RWPE1 (cell line): ENCODE results near the gene SNX12.

Experiments
- CTCF ChIA-PET: fragments of 350-600 bp; sonication (Branson Sonifier 250); formaldehyde crosslinking; extraction: SDS; loops from one replicate; lab custom pipeline; 2021; lab: Yijun Ruan, JAX
- POLR2A ChIA-PET: fragments of 400-600 bp; formaldehyde crosslinking; extraction: SDS; loops from one replicate; lab custom pipeline; 2020; ENCODE audit warnings: antibody characterized with exemption; ENCODE audit not compliant: low non-redundant PET; lab: Yijun Ruan, JAX
- DNase-seq: peaks from one replicate; pipeline ENCODE4 v3.0.0; 2012; ENCODE audit warnings: low spot score
- H3K27ac ChIP-seq: fragments of 450-650 bp; 2 replicates; pipeline ENCODE4 v1.5.1; 2017
- CTCF ChIP-seq: fragments of 450-650 bp; conservative IDR thresholded peaks from 2 replicates; pipeline ENCODE4 v1.5.1; 2017; ENCODE audit warnings: low read depth, mild to moderate bottlenecking

Gene SNX12

GRCh38 chrX:71107245-71107644 lies 39.1 kb upstream of the SNX12 start:
- DNase-seq = no peak
- CTCF ChIA-PET = no interaction called here
- no peak overlapping the region for H3K27ac ChIP-seq

DNA sequence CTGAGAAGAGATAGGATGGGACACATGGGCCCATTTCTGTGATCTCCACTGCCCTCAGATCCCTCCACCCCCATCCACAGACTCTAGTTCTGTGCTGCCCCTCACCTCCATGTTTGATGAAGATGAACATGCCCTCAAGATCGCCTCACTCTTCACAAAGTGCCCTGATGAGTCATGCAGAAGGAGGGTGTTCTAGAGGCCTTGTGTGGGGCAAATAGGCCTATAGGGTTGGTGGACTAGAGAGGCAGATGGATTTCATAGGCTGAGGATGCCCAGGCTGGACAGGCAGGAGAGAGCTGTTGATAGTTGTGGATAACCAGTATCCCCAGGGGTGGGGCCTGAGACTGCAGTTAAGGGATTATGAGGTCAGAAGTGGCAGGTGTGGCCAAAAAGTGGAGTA lies 38.3 kb upstream of the SNX12 start, which contains the start of gene CXorf65:
CXorf65 (minus strand) TSS at position 314 of the 400 bp plus-strand sequence; CDS start at position 130, 184 bp downstream.
- no peak for DNase-seq
- ChIA-PET CTCF (interaction anchor here (0.5 kb wide), 1 partner anchor 26 kb away, joined by 3 read pairs; no protein-coding TSS in a partner anchor), POLR2A (no interaction called here)
- no peak within 1 kb of the TSS for H3K27ac ChIP-seq
- TF ChIP-seq CTCF = no peak

More at GRCh38 chrX:71107245-71107644, 39.1 kb upstream of the SNX12 start:
- POLR2A ChIA-PET = no interaction called here
- TF ChIP-seq CTCF = no peak

- POLR2A ChIA-PET = no interaction called here
- CTCF ChIA-PET = interaction anchor here (0.6 kb wide), 1 partner anchor 73 kb away, joined by 3 read pairs; no protein-coding TSS in a partner anchor
- no peak for DNase-seq
- H3K27ac ChIP-seq = no peak overlapping the region
- no peak for TF ChIP-seq CTCF
Measured at GRCh38 chrX:71105628-71106027, 37.5 kb upstream of the SNX12 start.

GRCh38 chrX:71103110-71103983 lies 35.2 kb upstream of the SNX12 start:
- ChIA-PET POLR2A (no interaction called here), CTCF (no interaction called here)
- no peak for DNase-seq
- H3K27ac ChIP-seq = no peak overlapping the region
- no peak for TF ChIP-seq CTCF

DNA sequence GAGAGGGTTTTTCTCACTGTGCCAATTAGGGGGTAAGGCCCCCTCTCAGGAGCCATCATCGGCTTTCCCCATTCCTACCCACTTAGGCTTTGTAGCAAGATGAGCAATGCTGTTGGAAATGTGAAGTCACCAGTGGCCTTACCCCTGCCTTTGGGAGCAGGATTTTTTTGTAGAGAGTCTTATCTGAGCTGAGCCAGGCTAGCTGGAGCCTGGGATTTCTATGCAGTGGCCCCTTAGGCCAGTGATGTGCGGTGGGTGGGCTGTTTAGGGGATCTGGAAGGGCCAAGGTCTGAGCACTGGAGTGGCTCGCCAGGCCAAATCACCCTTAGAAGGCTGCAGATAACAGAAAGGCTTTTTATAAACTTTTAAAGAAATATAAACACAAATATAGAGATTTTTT lies 34.2 kb upstream of the SNX12 start:
- POLR2A ChIA-PET = no interaction called here
- no peak for DNase-seq
- CTCF ChIA-PET = no interaction called here
- TF ChIP-seq CTCF = no peak
- H3K27ac ChIP-seq = no peak overlapping the region

- no peak for DNase-seq
- no peak overlapping the region for H3K27ac ChIP-seq
- TF ChIP-seq CTCF = no peak
- POLR2A ChIA-PET = no interaction called here
- CTCF ChIA-PET = no interaction called here
Measured at GRCh38 chrX:71100581-71101505, 32.7 kb upstream of the SNX12 start.
